Measurements from ENCODE around the gene SORCS2. TPM values are rescaled to one million over a fixed set of nuclear protein-coding genes. Genes with fewer than 3 reads are reported as not detected.

SORCS2 gene
- polyA plus RNA-seq, 1 donor from 2014 or later: 1.0 TPM

DNA sequence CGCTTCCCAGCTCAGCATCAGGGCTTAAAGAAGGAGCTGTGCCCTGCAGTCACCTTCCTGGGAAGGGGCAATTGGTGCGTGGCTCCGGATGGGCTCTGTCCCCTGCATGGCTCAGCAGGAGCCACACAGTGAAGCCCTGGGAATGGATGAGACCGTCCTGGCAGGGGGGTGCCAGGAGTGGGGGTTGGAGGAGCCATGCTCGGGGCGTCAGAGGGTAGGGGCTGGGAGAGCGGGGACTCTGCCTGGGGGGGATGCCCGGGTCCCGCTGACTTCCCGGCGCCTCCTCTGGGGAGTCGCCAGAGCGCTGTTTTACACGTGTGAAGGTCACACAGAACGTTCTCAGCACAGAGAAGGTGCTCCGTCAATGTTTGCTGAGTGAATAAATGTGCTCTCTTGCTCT, 563.2 kb downstream of the SORCS2 start:
- Histone ChIP-seq H3K9me2 (ENCODE audit: insufficient read depth, low read length) (no peaks in the 10 kb centered on the region), H3F3A (ENCODE audit: insufficient read depth, low read length, poor library complexity, severe bottlenecking) (no peaks in the 10 kb centered on the region), H2AFZ (ENCODE audit: low read depth, low read length) (no peak overlapping the region), H3K27me3 (ENCODE audit: insufficient read depth, low read depth, low read length) (no peaks in the 10 kb centered on the region), H3K9me3 (ENCODE audit: low read length) (no peaks in the 10 kb centered on the region), H3K79me2 (replicated peaks; ENCODE audit: insufficient read depth, low read length) (no peaks in the 10 kb centered on the region), H3K9ac (ENCODE audit: low read length) (no peak overlapping the region), H3K4me2 (ENCODE audit: low read length) (no peak overlapping the region), H3K27ac (ENCODE audit: low read length) (no peak overlapping the region), H3K36me3 (ENCODE audit: insufficient read depth, low read length) (no peaks in the 10 kb centered on the region), H4K20me1 (ENCODE audit: insufficient read depth) (no peaks in the 10 kb centered on the region), H3K4me3 (ENCODE audit: low read length) (no peak overlapping the region)
- TF ChIP-seq EP300 (conservative IDR thresholded peaks at IDR 0.05; ENCODE audit: poor library complexity, severe bottlenecking): no peak
- TF ChIP-seq POLR2AphosphoS5 (IDR thresholded peaks at IDR 0.05): no peak
- no peak for TF ChIP-seq MXI1 (conservative IDR thresholded peaks at IDR 0.05; ENCODE audit: poor library complexity, severe bottlenecking)
- no peak for TF ChIP-seq EZH2 (IDR thresholded peaks at IDR 0.05; ENCODE audit: borderline replicate concordance, insufficient read depth, low read length, poor library complexity, severe bottlenecking)
- TF ChIP-seq TAF1 (IDR thresholded peaks at IDR 0.05; ENCODE audit: low read depth): no peak
- no peak for TF ChIP-seq SMC3 (conservative IDR thresholded peaks at IDR 0.05; ENCODE audit: poor library complexity)
- TF ChIP-seq RAD21 (conservative IDR thresholded peaks at IDR 0.05): no peak
- TF ChIP-seq, protein P1, sequence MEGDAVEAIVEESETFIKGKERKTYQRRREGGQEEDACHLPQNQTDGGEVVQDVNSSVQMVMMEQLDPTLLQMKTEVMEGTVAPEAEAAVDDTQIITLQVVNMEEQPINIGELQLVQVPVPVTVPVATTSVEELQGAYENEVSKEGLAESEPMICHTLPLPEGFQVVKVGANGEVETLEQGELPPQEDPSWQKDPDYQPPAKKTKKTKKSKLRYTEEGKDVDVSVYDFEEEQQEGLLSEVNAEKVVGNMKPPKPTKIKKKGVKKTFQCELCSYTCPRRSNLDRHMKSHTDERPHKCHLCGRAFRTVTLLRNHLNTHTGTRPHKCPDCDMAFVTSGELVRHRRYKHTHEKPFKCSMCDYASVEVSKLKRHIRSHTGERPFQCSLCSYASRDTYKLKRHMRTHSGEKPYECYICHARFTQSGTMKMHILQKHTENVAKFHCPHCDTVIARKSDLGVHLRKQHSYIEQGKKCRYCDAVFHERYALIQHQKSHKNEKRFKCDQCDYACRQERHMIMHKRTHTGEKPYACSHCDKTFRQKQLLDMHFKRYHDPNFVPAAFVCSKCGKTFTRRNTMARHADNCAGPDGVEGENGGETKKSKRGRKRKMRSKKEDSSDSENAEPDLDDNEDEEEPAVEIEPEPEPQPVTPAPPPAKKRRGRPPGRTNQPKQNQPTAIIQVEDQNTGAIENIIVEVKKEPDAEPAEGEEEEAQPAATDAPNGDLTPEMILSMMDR (IDR thresholded peaks at IDR 0.05; ENCODE audit: poor library complexity, severe bottlenecking): no peak
- TF ChIP-seq, protein P2, sequence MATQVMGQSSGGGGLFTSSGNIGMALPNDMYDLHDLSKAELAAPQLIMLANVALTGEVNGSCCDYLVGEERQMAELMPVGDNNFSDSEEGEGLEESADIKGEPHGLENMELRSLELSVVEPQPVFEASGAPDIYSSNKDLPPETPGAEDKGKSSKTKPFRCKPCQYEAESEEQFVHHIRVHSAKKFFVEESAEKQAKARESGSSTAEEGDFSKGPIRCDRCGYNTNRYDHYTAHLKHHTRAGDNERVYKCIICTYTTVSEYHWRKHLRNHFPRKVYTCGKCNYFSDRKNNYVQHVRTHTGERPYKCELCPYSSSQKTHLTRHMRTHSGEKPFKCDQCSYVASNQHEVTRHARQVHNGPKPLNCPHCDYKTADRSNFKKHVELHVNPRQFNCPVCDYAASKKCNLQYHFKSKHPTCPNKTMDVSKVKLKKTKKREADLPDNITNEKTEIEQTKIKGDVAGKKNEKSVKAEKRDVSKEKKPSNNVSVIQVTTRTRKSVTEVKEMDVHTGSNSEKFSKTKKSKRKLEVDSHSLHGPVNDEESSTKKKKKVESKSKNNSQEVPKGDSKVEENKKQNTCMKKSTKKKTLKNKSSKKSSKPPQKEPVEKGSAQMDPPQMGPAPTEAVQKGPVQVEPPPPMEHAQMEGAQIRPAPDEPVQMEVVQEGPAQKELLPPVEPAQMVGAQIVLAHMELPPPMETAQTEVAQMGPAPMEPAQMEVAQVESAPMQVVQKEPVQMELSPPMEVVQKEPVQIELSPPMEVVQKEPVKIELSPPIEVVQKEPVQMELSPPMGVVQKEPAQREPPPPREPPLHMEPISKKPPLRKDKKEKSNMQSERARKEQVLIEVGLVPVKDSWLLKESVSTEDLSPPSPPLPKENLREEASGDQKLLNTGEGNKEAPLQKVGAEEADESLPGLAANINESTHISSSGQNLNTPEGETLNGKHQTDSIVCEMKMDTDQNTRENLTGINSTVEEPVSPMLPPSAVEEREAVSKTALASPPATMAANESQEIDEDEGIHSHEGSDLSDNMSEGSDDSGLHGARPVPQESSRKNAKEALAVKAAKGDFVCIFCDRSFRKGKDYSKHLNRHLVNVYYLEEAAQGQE (IDR thresholded peaks at IDR 0.05; ENCODE audit: borderline replicate concordance): no peak

DNA sequence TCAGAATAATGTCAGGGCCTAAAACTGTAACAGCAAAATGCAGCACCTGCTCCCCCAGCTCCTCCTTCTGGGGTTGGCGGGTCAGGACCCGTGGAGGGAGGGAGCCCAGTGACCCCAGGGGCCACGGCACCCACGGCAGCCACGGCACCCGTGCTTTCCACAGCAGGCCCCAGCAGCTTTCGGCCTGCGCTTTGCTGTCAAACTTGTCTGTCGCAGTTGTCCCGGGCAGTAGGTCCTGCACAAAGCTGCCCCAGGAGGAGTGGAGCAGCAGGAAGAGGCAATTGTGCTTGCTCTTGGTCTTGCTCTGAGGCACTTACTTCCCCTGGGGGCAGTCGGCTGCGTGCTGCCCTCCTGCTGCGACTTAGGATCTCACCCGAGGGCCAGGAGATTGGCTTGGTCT, 563.7 kb downstream of the SORCS2 start:
- no peaks in the 10 kb centered on the region for H4K20me1 ChIP-seq (ENCODE audit: insufficient read depth)
- TF ChIP-seq EZH2 (IDR thresholded peaks at IDR 0.05; ENCODE audit: borderline replicate concordance, insufficient read depth, low read length, poor library complexity, severe bottlenecking): no peak
- no peak for TF ChIP-seq TAF1 (IDR thresholded peaks at IDR 0.05; ENCODE audit: low read depth)
- TF ChIP-seq EP300 (conservative IDR thresholded peaks at IDR 0.05; ENCODE audit: poor library complexity, severe bottlenecking): no peak
- TF ChIP-seq RAD21 (conservative IDR thresholded peaks at IDR 0.05): no peak
- TF ChIP-seq, protein P2 (IDR thresholded peaks at IDR 0.05; ENCODE audit: borderline replicate concordance): no peak
- TF ChIP-seq SMC3 (conservative IDR thresholded peaks at IDR 0.05; ENCODE audit: poor library complexity): no peak
- TF ChIP-seq MXI1 (conservative IDR thresholded peaks at IDR 0.05; ENCODE audit: poor library complexity, severe bottlenecking): no peak
- TF ChIP-seq, protein P1 (IDR thresholded peaks at IDR 0.05; ENCODE audit: poor library complexity, severe bottlenecking): no peak
- TF ChIP-seq POLR2AphosphoS5 (IDR thresholded peaks at IDR 0.05): no peak
- no peak overlapping the region for H2AFZ ChIP-seq (ENCODE audit: low read depth, low read length)
- H3K79me2 ChIP-seq (replicated peaks; ENCODE audit: insufficient read depth, low read length): no peaks in the 10 kb centered on the region
- H3K4me2 ChIP-seq (ENCODE audit: low read length): no peak overlapping the region
- no peaks in the 10 kb centered on the region for H3K27me3 ChIP-seq (ENCODE audit: insufficient read depth, low read depth, low read length)
- no peak overlapping the region for H3K9ac ChIP-seq (ENCODE audit: low read length)
- H3K9me3 ChIP-seq (ENCODE audit: low read length): no peaks in the 10 kb centered on the region
- no peak overlapping the region for H3K27ac ChIP-seq (ENCODE audit: low read length)
- no peaks in the 10 kb centered on the region for H3K36me3 ChIP-seq (ENCODE audit: insufficient read depth, low read length)
- H3K4me3 ChIP-seq (ENCODE audit: low read length): no peak overlapping the region
- H3F3A ChIP-seq (ENCODE audit: insufficient read depth, low read length, poor library complexity, severe bottlenecking): no peaks in the 10 kb centered on the region
- H3K9me2 ChIP-seq (ENCODE audit: insufficient read depth, low read length): no peaks in the 10 kb centered on the region

Measured in neural cell (in vitro differentiated cells).